Measurements from ENCODE around the gene FSIP1.

Gene FSIP1

GRCh38 chr15:39761006-39761405, 21.6 kb downstream of the FSIP1 start:
- CTCF ChIA-PET, result interaction anchor here (1.8 kb wide), 1 partner anchor 75 kb away, joined by 7 read pairs; no protein-coding TSS in a partner anchor
- no peak for TF ChIP-seq CTCF (IDR thresholded peaks at IDR 0.05; ENCODE audit: insufficient read depth, low read length, missing control alignments)
- DNase-seq (ENCODE audit: low read depth, low spot score), result no peak

GRCh38 chr15:39756806-39757522, 25.7 kb downstream of the FSIP1 start:
- ChIA-PET CTCF (interaction anchor here (0.6 to 7.5 kb wide), 53 partner anchors 9 to 1066 kb away, joined by 3 to 288 read pairs (median 7); partner anchors contain the start of gene FSIP1), POLR2A (interaction anchor here (1.0 to 1.5 kb wide), 3 partner anchors 158 to 176 kb away, joined by 3 to 7 read pairs (median 4); no protein-coding TSS in a partner anchor)
- H3K4me3 ChIP-seq (ENCODE audit: low read depth, low read length), result no peak overlapping the region
- peak; percentile 36 for DNase-seq (ENCODE audit: low read depth, low spot score)
- TF ChIP-seq CTCF (IDR thresholded peaks at IDR 0.05; ENCODE audit: insufficient read depth, low read length, missing control alignments), result peak; percentile 28

More at GRCh38 chr15:39761006-39761405, 21.6 kb downstream of the FSIP1 start:
- POLR2A ChIA-PET, result no interaction called here
- no peak overlapping the region for H3K4me3 ChIP-seq (ENCODE audit: low read depth, low read length)

GRCh38 chr15:39752991-39753390, 29.6 kb downstream of the FSIP1 start:
- ChIA-PET CTCF (interaction anchor here (1.4 to 7.5 kb wide), 2 partner anchors 18 to 69 kb away, joined by 3 to 288 read pairs; no protein-coding TSS in a partner anchor), POLR2A (no interaction called here)

GRCh38 chr15:39752246-39752645, 30.4 kb downstream of the FSIP1 start:
- CTCF ChIA-PET, result no interaction called here

More at GRCh38 chr15:39752991-39753390, 29.6 kb downstream of the FSIP1 start:
- no peak for TF ChIP-seq CTCF (IDR thresholded peaks at IDR 0.05; ENCODE audit: insufficient read depth, low read length, missing control alignments)
- no peak for DNase-seq (ENCODE audit: low read depth, low spot score)
- no peak overlapping the region for H3K4me3 ChIP-seq (ENCODE audit: low read depth, low read length)

GRCh38 chr15:39748276-39748675, 34.4 kb downstream of the FSIP1 start:
- TF ChIP-seq CTCF (IDR thresholded peaks at IDR 0.05; ENCODE audit: insufficient read depth, low read length, missing control alignments), result no peak
- ChIA-PET POLR2A (no interaction called here), CTCF (interaction anchor here (0.9 to 1.9 kb wide), 3 partner anchors 8 to 62 kb away, joined by 4 to 14 read pairs (median 4); no protein-coding TSS in a partner anchor)
- no peak overlapping the region for H3K4me3 ChIP-seq (ENCODE audit: low read depth, low read length)
- no peak for DNase-seq (ENCODE audit: low read depth, low spot score)

More at GRCh38 chr15:39752246-39752645, 30.4 kb downstream of the FSIP1 start:
- POLR2A ChIA-PET, result no interaction called here
- DNase-seq (ENCODE audit: low read depth, low spot score), result no peak
- H3K4me3 ChIP-seq (ENCODE audit: low read depth, low read length), result no peak overlapping the region
- no peak for TF ChIP-seq CTCF (IDR thresholded peaks at IDR 0.05; ENCODE audit: insufficient read depth, low read length, missing control alignments)

GRCh38 chr15:39747326-39747725, 35.3 kb downstream of the FSIP1 start:
- no peak overlapping the region for H3K4me3 ChIP-seq (ENCODE audit: low read depth, low read length)
- TF ChIP-seq CTCF (IDR thresholded peaks at IDR 0.05; ENCODE audit: insufficient read depth, low read length, missing control alignments), result no peak
- DNase-seq (ENCODE audit: low read depth, low spot score), result peak; percentile 42
- POLR2A ChIA-PET, result no interaction called here
- CTCF ChIA-PET, result interaction anchor here (0.9 to 1.9 kb wide), 2 partner anchors 9 to 61 kb away, joined by 4 to 14 read pairs; no protein-coding TSS in a partner anchor
